ENCODE measurements around the gene SH2D2A. TPM values are rescaled to one million over a fixed set of nuclear protein-coding genes. Genes with fewer than 3 reads are reported as not detected.
A peak's percentile ranks its signal among the peaks of the same experiment; 100 is the strongest.

Gene SH2D2A
- total and polyA plus RNA-seq, 8 donors = 0.61 to 19.9 (median 1.5) TPM; not detected in 2

GRCh38 chr1:156863631-156864030, 47.0 kb upstream of the SH2D2A start:
- Histone ChIP-seq H3K4me3 (no peak overlapping the region), H3K27ac (no peak overlapping the region), H3K36me3 (no peaks in the 10 kb centered on the region), H3K4me1 (peaks cover 24 to 28% (median 26%) of the 10 kb centered on the region in 4 donors), H3K27me3 (peaks cover 21 to 96% (median 48%) of the 10 kb centered on the region in 3 donors), H3K9me3 (no peaks in the 10 kb centered on the region)
- 59 to 72% (median 59%) methylated on average over 6 to 7 of the region's 7 CpGs for WGBS, 5 donors
- intact Hi-C loops (cut with DNase I; ENCODE audit: low total_unique reads) = no loop called here
- DNase-seq = no peak
- TF ChIP-seq POLR2AphosphoS5 (IDR thresholded peaks at IDR 0.05) = no peak
- TF ChIP-seq EP300 (IDR thresholded peaks at IDR 0.05) = no peak
- no peak for TF ChIP-seq POLR2A (IDR thresholded peaks at IDR 0.05)
- no peak for TF ChIP-seq CTCF (IDR thresholded peaks at IDR 0.05)

GRCh38 chr1:156862997-156863599, 46.5 kb upstream of the SH2D2A start:
- Histone ChIP-seq H3K4me3 (no peak overlapping the region), H3K4me1 (peaks cover 24 to 32% (median 31%) of the 10 kb centered on the region in 4 donors), H3K36me3 (no peaks in the 10 kb centered on the region), H3K27me3 (peaks cover 21 to 96% (median 54%) of the 10 kb centered on the region in 3 donors), H3K27ac (no peak overlapping the region), H3K9me3 (no peaks in the 10 kb centered on the region)
- intact Hi-C loops (cut with DNase I; ENCODE audit: low total_unique reads) = no loop called here
- DNase-seq = no peak
- TF ChIP-seq POLR2A (IDR thresholded peaks at IDR 0.05) = no peak
- no peak for TF ChIP-seq CTCF (IDR thresholded peaks at IDR 0.05)
- TF ChIP-seq POLR2AphosphoS5 (IDR thresholded peaks at IDR 0.05) = no peak
- TF ChIP-seq EP300 (IDR thresholded peaks at IDR 0.05) = no peak
- 55 to 66% (median 59%) methylated on average over 9 to 10 of the region's 10 CpGs for WGBS, 5 donors

- no peaks in the 10 kb centered on the region for H3K36me3 ChIP-seq
- H3K4me1 ChIP-seq = peaks cover 24 to 32% (median 31%) of the 10 kb centered on the region in 4 donors
- intact Hi-C loops (cut with DNase I; ENCODE audit: low total_unique reads) = no loop called here
- TF ChIP-seq POLR2AphosphoS5 (IDR thresholded peaks at IDR 0.05) = no peak
- TF ChIP-seq CTCF (IDR thresholded peaks at IDR 0.05) = no peak
- no peak for TF ChIP-seq POLR2A (IDR thresholded peaks at IDR 0.05)
- TF ChIP-seq EP300 (IDR thresholded peaks at IDR 0.05) = no peak
- DNase-seq = no peak
- no peaks in the 10 kb centered on the region for H3K9me3 ChIP-seq
- 64 to 89% (median 76%) methylated on average over 6 of the region's 6 CpGs for WGBS, 5 donors
- no peak overlapping the region for H3K27ac ChIP-seq
- H3K4me3 ChIP-seq = no peak overlapping the region
- peaks cover 21 to 98% (median 59%) of the 10 kb centered on the region in 3 donors for H3K27me3 ChIP-seq
Measured at GRCh38 chr1:156862584-156862983, 45.9 kb upstream of the SH2D2A start.

GRCh38 chr1:156860628-156861423, 44.2 kb upstream of the SH2D2A start, which contains the start of gene NTRK1:
NTRK1 (plus strand) TSS chr1:156860865; CDS start chr1:156860935, 70 bp downstream.
- Histone ChIP-seq H3K27me3 (peaks cover 21 to 98% (median 56%) of the 10 kb centered on the region in 3 donors), H3K4me3 (peak within 1 kb of the TSS; percentile 27 to 41 (median 32)), H3K4me1 (peaks cover 24 to 32% (median 31%) of the 10 kb centered on the region in 4 donors), H3K27ac (peak within 1 kb of the TSS in 1 of 5 donors; percentile 49), H3K36me3 (no peaks in the 10 kb centered on the region), H3K9me3 (no peaks in the 10 kb centered on the region)
- intact Hi-C loops (cut with DNase I; ENCODE audit: low total_unique reads) = no loop called here
- TF ChIP-seq POLR2AphosphoS5 (IDR thresholded peaks at IDR 0.05) (no peak), EP300 (IDR thresholded peaks at IDR 0.05) (no peak), POLR2A (IDR thresholded peaks at IDR 0.05) (no peak), CTCF (IDR thresholded peaks at IDR 0.05) (no peak)
- 3 to 8% (median 4%) methylated on average over 19 to 69 of the region's 69 CpGs for WGBS, 5 donors
- DNase-seq = peak; percentile 29 to 83

Data from stomach (tissue), 9 donors.